KMS-11 (cell line): ENCODE data around the gene TSPAN3.

Source experiments
- H2AFZ ChIP-seq: fragments of 200-600 bp; sonication (generic); 2 replicates; pipeline ENCODE4 v1.6.1; 2016; ENCODE audit warnings: antibody characterized with exemption, mixed run types, low read depth
- H3K27ac ChIP-seq: fragments of 200-600 bp; sonication (generic); 2 replicates; pipeline ENCODE4 v1.6.1; 2016; ENCODE audit warnings: mild to moderate bottlenecking, mixed run types
- H3K27me3 ChIP-seq: fragments of 200-600 bp; sonication (generic); 2 replicates; pipeline ENCODE4 v1.6.1; 2017; ENCODE audit warnings: mild to moderate bottlenecking, low read depth, mixed run types, moderate library complexity; ENCODE audit not compliant: insufficient read depth
- H3K36me3 ChIP-seq: fragments of 200-600 bp; sonication (generic); 2 replicates; pipeline ENCODE4 v1.6.1; 2017; ENCODE audit warnings: mild to moderate bottlenecking, mixed run types; ENCODE audit not compliant: insufficient read depth
- H3K4me1 ChIP-seq: fragments of 200-600 bp; sonication (generic); 2 replicates; pipeline ENCODE4 v1.6.1; 2016; ENCODE audit warnings: mild to moderate bottlenecking, low read depth, mixed run types; ENCODE audit not compliant: poor library complexity, severe bottlenecking
- H3K4me2 ChIP-seq: fragments of 200-600 bp; sonication (generic); 2 replicates; pipeline ENCODE4 v1.7.0; 2016; ENCODE audit warnings: mild to moderate bottlenecking, mixed run types
- H3K4me3 ChIP-seq: fragments of 200-600 bp; sonication (generic); IDR thresholded peaks from 2 replicates; pipeline ENCODE4 v1.6.1; 2017; ENCODE audit warnings: low read depth, low read length, mixed read lengths; ENCODE audit not compliant: insufficient read depth
- H3K79me2 ChIP-seq: fragments of 200-600 bp; sonication (generic); 2 replicates; pipeline ENCODE4 v1.6.1; 2016; ENCODE audit warnings: low read depth, mixed run types; ENCODE audit not compliant: insufficient read depth
- H3K9ac ChIP-seq: fragments of 200-600 bp; sonication (generic); 2 replicates; pipeline ENCODE4 v1.6.1; 2016; ENCODE audit warnings: mild to moderate bottlenecking, mixed run types
- H4K20me1 ChIP-seq: fragments of 200-600 bp; sonication (generic); 2 replicates; pipeline ENCODE4 v1.6.1; 2016; ENCODE audit warnings: mild to moderate bottlenecking, mixed run types; ENCODE audit not compliant: insufficient read depth
- CTCF ChIP-seq: fragments of 200-600 bp; sonication (generic); conservative IDR thresholded peaks from 2 replicates; pipeline ENCODE4 v1.6.1; 2017; ENCODE audit warnings: low read depth, mild to moderate bottlenecking, antibody characterized with exemption, low read length, moderate library complexity, mixed read lengths

The TSPAN3 gene

DNA sequence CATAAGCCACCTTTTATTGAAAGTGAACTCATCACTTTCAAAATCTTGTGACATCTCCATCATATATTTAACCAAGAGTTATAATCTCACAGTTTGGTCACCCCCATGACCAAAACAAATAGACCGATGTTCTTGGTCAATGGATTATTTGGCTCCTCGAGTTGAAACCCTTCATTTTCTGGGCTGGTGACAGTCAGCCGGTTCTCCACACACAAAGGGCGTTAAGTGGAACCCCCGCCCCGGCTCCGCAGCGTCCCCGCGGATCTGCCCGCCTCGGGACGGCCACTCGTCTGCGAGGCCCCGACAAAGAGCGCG, 772 bp downstream of the TSPAN3 start:
- Histone ChIP-seq H3K36me3 (no peaks in the 10 kb centered on the region), H3K4me2 (peak overlapping the region; percentile 83), H3K4me1 (peaks cover 52% of the 10 kb centered on the region), H3K9ac (peak overlapping the region; percentile 87), H4K20me1 (peaks cover 10% of the 10 kb centered on the region; the same call in 1 of the 2 replicates), H3K79me2 (peaks cover 53% of the 10 kb centered on the region), H2AFZ (no peak overlapping the region), H3K4me3 (no peak overlapping the region), H3K27me3 (no peaks in the 10 kb centered on the region), H3K27ac (peak overlapping the region; percentile 72)
- TF ChIP-seq CTCF = no peak

DNA sequence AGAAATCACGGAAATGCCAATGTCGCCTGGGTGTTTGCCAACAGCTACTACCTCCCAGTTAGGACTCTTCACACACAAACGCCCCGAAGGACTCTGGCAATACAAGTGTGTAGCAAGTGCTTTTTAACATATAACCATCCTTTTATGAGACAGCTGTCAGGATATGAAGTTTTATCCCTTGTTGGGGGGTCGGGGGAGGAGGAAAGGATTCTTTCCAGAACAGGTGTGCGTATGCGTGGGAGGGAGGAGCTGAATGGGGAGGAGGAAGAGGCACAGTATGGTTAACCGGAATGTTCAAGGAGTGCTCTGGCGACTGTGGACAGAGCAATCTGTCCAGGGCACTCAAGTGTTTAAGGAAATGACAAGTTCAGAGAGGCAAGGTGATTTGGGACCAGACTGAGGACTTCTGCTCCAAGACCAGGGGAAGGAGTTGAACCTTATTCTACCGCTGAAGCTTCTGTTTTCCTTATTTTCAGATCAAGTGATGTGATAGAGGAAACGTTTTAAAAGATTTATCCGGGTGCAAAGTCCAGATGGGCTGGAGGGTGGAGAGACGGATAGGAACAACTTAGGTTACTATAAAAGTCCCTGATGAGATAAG, 1.3 kb downstream of the TSPAN3 start:
- TF ChIP-seq CTCF = no peak
- H2AFZ ChIP-seq = no peak overlapping the region
- peaks cover 10% of the 10 kb centered on the region; the same call in 1 of the 2 replicates for H4K20me1 ChIP-seq
- no peaks in the 10 kb centered on the region for H3K36me3 ChIP-seq
- peak overlapping the region; percentile 72; the same call in 1 of the 2 replicates for H3K27ac ChIP-seq
- H3K79me2 ChIP-seq = peaks cover 58% of the 10 kb centered on the region
- H3K27me3 ChIP-seq = no peaks in the 10 kb centered on the region
- peak overlapping the region; percentile 83 for H3K4me2 ChIP-seq
- H3K4me3 ChIP-seq = no peak overlapping the region
- H3K4me1 ChIP-seq = peaks cover 57% of the 10 kb centered on the region
- H3K9ac ChIP-seq = peak overlapping the region; percentile 87; the same call in 1 of the 2 replicates

DNA sequence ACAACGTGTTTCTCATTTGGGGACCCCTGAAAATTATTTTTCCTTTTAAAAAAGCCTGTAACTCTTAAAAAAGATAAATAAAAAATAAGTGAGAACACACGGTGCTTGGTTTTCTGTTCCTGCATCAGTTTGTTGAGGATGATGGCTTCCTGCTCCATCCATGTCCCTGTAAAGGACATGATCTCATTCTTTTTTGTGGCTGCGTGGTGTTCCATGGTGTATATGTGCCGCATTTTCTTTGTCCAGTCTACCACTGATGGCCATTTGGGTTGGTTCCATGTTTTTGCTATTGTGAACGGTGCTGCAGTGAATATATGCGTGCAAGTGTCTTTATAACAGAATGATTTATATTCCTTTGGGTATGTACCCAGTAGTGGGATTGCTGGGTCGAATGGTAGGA, 2.3 kb downstream of the TSPAN3 start:
- Histone ChIP-seq H3K4me2 (peak overlapping the region; percentile 83; the same call in 1 of the 2 replicates), H3K9ac (no peak overlapping the region), H3K4me1 (peaks cover 67% of the 10 kb centered on the region), H3K4me3 (no peak overlapping the region), H3K36me3 (no peaks in the 10 kb centered on the region), H3K79me2 (peaks cover 68% of the 10 kb centered on the region), H4K20me1 (peaks cover 10% of the 10 kb centered on the region; the same call in 1 of the 2 replicates), H3K27ac (no peak overlapping the region; the same call in 1 of the 2 replicates), H3K27me3 (no peaks in the 10 kb centered on the region), H2AFZ (no peak overlapping the region)
- no peak for TF ChIP-seq CTCF

GRCh38 chr15:77067691-77068367, 3.1 kb downstream of the TSPAN3 start:
- peaks cover 75% of the 10 kb centered on the region for H3K4me1 ChIP-seq
- H3K4me3 ChIP-seq = no peak overlapping the region
- no peak overlapping the region for H3K9ac ChIP-seq
- H3K4me2 ChIP-seq = peak overlapping the region; percentile 83; the same call in 1 of the 2 replicates
- peaks cover 76% of the 10 kb centered on the region for H3K79me2 ChIP-seq
- no peak for TF ChIP-seq CTCF
- no peak overlapping the region for H2AFZ ChIP-seq
- no peaks in the 10 kb centered on the region for H3K27me3 ChIP-seq
- peaks cover 10% of the 10 kb centered on the region; the same call in 1 of the 2 replicates for H4K20me1 ChIP-seq
- H3K27ac ChIP-seq = no peak overlapping the region; the same call in 1 of the 2 replicates
- H3K36me3 ChIP-seq = no peaks in the 10 kb centered on the region
